MM.1S (cell line): ENCODE measurements around the gene MATR3.

ENCODE experiments used
- EZH2 ChIP-seq: fragments of 300-600 bp; sonication (generic); optimal IDR thresholded peaks from 2 replicates; pipeline ENCODE3; 2017; ENCODE audit warnings: low read depth, mild to moderate bottlenecking, antibody characterized with exemption, low read length, mixed read lengths
- EZH2phosphoT487 ChIP-seq: fragments of 300-600 bp; sonication (generic); IDR thresholded peaks from 2 replicates; pipeline ENCODE4 v1.6.1; 2018; ENCODE audit warnings: antibody characterized with exemption, low read length
- TF ChIP-seq, protein P1 (sequence below): fragments of 300-600 bp; sonication (generic); IDR thresholded peaks from 2 replicates; pipeline ENCODE4 v1.5.1; 2016; ENCODE audit warnings: antibody characterized with exemption, low read length, mixed read lengths

DNA sequence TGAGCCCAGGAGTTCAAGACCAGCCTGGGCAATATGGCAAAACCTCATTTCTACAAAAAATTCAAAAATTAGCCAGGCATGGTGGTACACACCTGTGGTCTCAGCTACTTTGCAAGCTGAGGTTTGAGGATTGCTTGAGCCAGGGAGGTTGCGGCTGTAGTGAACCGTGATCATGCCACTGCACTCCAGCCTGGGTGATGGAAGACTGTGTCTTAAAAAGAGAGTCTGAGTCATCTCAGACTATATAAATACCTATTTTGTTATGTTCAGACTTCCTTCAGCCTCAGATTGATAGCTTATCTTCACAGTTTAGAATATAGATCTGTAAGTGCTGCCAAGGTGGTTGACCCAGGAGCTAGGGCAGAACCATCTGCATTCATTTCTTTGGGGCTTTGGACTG is 46.5 kb downstream of the MATR3 start:
- TF ChIP-seq, protein P1, sequence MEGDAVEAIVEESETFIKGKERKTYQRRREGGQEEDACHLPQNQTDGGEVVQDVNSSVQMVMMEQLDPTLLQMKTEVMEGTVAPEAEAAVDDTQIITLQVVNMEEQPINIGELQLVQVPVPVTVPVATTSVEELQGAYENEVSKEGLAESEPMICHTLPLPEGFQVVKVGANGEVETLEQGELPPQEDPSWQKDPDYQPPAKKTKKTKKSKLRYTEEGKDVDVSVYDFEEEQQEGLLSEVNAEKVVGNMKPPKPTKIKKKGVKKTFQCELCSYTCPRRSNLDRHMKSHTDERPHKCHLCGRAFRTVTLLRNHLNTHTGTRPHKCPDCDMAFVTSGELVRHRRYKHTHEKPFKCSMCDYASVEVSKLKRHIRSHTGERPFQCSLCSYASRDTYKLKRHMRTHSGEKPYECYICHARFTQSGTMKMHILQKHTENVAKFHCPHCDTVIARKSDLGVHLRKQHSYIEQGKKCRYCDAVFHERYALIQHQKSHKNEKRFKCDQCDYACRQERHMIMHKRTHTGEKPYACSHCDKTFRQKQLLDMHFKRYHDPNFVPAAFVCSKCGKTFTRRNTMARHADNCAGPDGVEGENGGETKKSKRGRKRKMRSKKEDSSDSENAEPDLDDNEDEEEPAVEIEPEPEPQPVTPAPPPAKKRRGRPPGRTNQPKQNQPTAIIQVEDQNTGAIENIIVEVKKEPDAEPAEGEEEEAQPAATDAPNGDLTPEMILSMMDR: no peak
- TF ChIP-seq EZH2: no peak
- no peak for TF ChIP-seq EZH2phosphoT487
